GM19043 (cell line): ENCODE results near the gene STH.

ENCODE experiments used
- ATAC-seq: cut with Tn5 transposase; IDR thresholded peaks from one replicate; pipeline ENCODE4 v1.9.1; 2021; ENCODE audit warnings: low read depth; ENCODE audit not compliant: unreplicated experiment

The STH gene

DNA sequence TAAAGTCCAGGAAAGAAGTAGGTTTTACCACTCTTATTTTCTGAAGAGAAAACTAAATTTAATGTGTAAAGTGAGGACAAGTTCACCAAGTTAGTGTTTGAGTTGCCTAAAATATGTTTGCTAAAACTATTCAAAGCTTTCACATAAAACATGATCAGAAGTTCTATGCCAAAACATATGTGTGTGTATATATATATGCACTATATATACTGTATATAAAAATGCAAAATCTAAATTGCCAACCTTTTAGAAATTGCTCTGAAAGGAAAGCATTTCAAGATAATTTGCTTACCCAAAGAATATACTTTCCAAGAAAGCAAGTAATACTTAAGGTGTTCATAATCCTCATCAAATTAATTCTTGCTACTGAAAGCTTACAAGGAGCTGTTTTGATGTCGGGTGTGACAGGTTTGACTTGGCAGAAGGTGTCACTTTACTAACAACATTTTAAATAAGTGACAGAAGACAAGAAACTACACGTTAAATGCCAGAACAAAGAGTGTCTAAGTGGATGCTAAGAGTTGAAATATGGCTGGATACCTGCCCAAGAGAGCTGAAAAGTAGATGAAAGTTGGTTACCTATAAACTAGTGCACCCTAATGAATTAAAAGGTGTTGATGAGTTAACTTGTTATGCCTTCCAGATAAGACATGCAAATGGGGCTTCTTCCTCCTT is 32.3 kb upstream of the STH start:
- no peak for ATAC-seq

DNA sequence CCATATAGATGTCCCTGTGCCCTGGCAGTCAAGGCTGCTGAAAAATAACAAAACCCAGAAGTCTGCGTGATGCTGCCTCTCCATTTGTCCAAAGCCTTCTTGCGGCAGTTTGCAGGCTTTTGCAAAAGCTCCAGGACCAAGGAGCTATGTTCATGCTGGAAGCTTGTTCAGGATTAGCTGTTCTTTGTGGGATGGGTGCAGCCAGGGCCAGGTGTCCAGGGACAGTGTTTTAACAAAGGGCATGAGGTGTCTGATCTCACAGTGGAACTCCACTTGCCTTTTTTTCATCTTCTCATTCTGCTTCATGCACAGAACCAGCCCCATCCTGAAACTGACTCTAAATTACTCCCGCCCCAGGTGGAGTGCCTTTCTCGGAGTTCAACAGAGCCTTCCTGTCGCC is 31.7 kb upstream of the STH start:
- no peak for ATAC-seq

DNA sequence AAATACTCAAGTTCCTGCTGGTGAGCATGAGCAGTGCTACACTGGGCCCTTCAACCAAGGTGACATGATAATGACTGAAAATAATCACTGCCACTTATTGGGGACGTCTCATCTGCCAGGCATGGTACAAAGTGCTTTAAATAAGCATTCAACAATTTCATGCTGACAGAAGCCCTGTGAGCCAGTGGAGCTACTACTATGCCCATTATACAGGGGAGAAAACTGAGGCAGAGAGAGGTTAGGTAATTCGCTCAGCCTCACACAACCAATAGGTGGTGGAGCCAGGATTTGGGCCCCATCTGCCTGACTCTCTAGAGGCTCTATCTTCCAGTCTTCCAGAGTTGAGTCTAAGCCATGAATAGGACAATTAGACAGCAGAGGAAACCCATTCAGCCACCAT is 30.3 kb upstream of the STH start:
- ATAC-seq, result no peak

DNA sequence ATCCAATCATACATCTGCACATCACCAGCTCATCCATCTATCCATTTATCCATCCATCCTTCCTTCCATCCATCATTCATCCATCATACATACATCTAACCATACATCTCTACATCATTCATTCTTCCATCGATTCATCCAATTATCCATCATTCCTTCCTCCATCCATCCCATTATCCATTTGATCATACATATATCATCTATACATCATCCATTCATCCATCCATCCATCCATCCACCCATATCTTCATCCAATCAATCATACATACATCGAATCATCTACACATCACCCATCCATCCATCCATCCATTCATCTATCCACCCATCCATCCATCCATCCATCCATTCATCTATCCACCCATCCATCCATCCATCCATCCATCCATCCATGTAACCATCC is 29.3 kb upstream of the STH start:
- no peak for ATAC-seq

DNA sequence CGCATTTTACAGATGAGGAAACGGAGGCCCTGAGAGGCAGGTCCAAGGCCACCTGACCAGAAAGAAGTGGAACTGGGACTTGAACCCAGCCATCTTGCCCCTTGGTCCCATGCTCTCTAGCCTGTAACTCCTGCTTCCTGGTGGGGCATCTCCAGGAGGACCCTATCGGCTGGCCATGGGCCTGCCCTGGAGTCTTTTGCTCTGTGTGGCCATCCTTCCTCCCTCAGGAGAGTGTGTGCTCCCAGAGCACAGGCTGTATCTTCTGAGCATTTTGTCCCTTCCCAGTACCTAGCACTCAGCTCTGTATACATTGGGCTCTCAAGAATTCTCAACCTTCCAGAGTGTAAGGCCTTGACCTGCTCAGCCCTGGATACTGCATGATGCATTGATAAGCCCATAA is 28.4 kb upstream of the STH start:
- ATAC-seq, result no peak

DNA sequence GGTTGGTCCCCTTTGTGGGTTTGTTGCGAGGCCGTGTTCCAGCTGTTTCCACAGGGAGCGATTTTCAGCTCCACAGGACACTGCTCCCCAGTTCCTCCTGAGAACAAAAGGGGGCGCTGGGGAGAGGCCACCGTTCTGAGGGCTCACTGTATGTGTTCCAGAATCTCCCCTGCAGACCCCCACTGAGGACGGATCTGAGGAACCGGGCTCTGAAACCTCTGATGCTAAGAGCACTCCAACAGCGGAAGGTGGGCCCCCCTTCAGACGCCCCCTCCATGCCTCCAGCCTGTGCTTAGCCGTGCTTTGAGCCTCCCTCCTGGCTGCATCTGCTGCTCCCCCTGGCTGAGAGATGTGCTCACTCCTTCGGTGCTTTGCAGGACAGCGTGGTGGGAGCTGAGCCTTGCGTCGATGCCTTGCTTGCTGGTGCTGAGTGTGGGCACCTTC is 27.3 kb upstream of the STH start:
- ATAC-seq, result no peak

DNA sequence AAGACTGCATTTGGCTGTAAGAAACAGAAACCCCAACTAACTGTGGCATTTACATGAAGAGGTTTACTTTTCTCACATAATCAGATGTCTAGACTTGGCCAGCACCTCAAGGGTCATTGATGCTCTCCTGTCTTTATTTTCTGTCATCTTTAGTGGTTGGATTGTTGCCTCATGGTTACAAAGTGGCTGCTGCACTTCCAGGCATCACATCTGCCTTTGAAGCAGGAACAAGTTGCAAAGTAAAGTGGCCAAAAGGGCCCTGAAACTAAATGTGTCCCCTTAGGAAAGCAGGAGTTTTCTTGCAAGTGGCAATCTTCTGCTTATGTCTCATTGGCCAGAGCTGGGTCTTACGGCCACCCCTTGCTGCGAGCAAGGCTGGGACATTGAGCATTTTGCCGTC is 26.5 kb upstream of the STH start:
- no peak for ATAC-seq

DNA sequence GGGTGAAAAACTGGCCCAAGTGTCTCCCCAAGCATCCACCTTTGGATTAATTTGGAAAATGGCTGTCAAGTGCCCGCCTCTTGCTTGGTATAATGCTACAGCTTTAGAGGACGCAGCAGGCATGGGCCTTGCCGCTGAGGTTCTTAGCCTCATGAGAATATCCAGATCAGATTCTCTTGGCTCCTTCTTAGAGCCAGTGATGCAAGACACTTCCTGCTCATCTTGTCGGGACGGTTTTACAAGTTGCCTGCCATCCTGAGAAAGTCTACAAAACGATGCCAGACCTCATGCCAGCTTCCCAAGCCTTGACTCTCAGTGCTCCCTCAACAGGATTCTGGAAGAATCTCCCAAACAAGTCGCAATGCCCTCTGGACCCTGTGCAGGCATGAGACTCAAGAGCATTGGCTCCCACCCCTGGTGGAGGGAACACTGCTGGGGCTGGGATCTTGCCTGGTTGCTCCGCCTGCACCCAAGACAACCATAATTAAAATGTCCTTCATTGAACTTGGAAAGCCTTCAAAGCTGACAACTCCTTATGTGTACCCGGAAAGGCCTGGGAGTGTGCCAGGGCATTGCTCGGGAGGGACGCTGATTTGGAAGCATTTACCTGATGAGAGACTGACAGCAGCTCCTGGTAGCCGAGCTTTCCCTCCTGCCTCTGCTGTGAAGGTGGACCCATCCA is 25.8 kb upstream of the STH start:
- ATAC-seq, result no peak

DNA sequence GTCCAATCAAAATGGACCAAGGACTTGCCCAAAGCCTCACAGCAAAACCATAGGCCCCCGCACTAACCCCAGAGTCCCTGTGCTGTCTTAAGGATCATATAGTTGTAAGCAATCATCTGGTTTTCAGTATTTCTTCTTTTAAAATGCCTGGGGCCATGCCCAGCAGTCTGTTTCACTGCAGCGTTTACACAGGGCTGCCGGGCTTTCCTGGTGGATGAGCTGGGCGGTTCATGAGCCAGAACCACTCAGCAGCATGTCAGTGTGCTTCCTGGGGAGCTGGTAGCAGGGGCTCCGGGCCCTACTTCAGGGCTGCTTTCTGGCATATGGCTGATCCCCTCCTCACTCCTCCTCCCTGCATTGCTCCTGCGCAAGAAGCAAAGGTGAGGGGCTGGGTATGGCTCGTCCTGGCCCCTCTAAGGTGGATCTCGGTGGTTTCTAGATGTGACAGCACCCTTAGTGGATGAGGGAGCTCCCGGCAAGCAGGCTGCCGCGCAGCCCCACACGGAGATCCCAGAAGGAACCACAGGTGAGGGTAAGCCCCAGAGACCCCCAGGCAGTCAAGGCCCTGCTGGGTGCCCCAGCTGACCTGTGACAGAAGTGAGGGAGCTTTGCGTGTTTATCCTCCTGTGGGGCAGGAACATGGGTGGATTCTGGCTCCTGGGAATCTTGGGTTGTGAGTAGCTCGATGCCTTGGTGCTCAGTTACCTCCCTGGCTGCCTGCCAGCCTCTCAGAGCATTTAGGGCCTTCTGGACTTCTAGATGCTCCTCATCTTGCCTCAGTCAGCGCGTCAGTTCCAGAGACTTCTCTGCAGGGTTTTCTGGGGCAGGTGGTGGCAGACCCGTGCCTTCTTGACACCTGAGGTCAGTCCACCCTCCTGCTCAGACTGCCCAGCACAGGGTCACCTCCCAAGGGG is 24.8 kb upstream of the STH start:
- ATAC-seq, result no peak

DNA sequence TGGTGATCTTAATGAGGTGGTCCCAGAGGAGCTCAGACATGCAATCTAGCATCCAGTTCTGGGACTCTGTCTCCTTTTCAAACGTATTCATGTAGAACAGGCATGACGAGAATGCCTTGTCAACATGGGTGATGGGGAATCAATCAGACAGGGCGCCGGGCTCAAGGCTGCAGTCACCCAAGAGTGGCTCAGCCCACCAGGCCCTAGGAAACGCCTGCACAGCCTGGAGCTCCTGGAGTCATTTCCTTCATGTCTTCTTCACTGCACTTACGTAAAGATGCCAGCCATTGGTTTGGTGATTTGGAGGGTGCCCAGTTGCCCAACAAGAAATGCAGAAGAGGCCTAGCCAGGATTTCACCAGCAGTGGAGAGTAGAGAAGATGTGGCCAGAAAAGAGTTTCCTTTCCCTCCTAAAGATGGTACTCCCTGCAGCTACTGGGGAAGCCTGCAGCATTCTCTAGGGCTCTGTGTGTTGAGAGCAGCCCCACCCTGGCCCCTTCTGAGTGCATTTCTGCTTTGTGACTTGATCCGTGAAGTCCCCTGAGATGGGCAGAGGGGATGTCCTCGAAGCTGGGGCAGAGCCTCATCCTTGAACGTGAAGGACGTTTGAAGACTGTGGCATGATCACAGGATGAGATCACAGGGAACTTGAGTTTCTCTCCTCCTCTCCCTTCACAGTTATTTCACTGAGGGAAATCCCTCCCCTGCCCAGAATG is 24.0 kb upstream of the STH start:
- ATAC-seq, result no peak

DNA sequence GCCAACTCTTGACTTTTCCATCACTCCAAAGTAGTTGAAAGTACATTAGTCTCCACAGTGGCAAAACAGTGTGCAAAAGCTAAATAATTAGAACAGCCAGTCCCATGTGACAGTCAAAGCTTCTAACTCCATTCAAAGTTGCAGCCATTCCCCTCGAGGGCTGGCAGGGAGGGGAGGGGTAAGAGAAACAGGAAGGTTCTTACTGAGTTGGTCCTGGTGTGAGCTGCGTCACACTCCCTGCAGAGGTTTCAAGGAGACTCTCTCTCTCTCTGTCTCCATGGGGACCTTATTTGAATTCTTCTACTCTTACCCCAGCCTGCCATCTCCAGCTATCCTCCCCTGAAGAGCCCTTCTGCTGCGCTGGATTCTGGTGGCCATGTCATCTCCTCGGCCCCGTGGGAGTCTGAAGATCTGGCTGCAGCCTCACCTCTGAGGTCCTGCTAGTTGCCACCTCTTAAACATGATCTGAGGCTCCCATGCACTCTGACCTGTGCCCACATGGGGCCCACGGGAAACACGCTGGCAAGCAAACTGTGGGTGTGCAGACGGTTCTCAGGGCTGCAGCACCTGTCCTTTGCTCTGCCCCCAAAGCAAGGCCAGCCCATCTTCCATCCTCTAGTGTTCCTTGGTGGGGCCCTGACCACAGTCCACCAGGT is 23.3 kb upstream of the STH start:
- no peak for ATAC-seq

DNA sequence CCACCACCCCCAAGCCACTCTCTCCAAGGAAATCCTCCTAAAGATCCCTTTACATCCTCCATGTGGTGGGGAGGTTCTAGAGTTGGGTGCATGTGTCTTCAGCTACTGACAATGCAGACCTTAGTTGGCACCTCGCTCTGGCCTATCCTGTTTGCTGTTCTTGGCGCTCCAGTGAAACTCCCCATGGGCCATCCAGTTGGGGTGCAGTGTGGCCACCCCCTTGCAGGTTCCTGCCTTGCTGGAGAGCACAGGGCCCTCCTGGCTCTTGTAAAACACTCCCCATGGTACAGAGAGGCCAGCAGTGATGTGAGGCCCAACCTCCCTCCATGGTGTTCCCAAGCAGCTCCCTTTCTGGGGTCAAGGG is 22.7 kb upstream of the STH start:
- ATAC-seq, result no peak

DNA sequence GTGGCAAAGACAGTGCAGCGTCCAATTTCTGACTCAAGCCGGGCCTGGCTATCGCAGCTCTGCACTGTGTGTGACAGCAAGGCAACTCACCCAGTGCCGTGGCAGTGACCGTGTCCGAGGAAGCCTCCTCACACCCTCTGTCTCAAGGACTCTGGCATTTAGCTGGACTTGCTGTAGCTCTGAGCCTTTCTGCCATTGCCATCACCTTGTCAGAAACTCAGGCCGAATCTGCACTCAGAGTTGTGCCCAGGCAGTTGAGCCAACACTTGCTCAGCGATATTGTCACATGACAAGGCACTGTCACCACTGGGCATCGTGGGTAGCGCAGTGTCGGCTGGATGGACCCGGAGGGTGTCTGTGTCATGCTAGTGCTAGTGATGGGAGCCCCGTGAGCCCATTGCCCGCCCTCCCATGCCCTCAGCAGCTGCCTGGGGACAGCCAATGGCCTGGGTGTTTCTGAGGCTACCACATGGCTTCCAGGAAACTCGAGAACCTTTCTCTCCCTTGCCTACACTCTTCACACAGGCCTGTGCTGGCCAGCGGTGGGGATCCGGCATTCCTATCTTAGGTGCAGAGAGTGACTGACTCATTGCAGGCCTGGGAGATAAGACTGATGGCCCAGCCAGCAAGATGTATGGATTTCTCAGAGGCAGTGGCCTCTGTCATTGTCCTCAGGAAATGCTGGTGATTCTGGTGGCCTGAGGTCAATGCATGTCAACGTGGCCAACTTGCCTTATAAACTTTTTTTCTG is 22.1 kb upstream of the STH start:
- no peak for ATAC-seq

DNA sequence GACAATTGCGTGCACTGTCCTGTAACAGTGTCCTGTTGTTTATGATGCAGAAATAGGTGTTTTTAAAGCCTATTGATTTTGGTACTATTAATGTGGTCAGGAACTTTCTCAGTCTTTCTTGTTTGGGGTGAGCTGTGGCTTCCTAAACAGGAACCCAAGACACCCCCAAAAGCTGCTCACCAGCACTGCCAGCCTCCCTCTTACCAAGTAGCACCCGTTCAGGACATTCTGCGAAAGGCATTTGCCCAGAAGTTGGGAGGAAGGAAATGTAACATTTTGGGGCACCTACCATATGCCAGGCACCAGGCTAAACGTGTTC is 21.6 kb upstream of the STH start:
- ATAC-seq, result no peak

DNA sequence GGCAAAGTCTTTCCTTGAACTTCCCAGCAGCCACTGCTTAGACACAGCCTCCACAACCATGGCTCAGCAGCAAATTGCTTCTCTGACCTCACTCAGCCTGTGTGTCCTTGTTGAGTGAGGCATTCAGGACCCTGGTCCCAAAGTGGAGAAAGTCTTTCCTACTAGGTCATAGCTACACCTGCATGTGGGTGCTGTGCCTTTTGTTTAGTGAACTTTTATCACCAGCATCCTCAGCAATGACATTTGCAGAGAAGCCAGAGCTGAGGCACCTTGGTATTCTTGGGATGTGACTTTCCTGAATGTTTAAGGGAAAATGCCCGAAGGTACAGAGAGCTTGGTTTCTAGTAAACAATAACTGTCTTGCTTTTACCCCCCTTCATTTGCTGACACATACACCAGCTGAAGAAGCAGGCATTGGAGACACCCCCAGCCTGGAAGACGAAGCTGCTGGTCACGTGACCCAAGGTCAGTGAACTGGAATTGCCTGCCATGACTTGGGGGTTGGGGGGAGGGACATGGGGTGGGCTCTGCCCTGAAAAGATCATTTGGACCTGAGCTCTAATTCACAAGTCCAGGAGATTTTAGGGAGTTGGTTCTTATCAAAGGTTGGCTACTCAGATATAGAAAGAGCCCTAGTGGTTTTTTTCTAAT is 20.9 kb upstream of the STH start:
- ATAC-seq, result no peak

DNA sequence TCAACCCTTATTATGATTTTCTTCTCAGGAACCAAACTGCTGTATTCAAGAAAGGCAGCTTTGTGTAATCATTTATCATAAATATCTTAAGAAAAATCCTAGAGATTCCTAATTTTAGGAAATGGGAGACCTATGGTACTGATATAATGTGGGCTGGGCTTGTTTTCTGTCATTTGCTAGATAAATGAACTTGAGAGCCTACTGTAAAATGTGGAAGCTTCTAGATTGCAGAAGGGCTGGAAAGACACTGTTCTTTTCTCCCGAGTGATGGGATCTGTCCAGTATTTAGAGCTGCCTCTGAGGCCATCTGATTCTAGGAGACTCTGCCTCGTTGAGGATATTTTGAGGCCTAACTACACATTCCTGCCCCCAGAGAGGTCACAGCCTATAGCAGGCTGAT is 19.9 kb upstream of the STH start:
- no peak for ATAC-seq

DNA sequence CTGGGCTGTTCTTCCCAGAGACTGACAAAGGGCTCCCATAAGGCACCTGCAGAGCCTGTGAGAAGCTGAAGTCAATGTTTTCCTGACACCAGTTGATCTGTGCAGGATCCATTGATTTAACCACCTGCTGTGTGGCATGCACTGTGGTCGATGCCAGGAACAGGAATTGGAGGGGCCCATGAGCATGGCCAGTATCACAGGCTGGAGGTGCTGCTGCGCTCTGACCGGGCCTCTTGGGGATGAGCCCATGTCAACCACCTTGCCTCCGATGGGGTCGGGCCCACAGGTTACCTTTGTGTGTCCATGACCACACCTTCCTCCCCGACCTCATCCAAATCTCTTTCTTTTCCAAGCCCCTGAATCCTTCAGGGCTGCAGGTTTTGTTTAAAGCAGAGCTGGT is 18.2 kb upstream of the STH start:
- ATAC-seq, result no peak

DNA sequence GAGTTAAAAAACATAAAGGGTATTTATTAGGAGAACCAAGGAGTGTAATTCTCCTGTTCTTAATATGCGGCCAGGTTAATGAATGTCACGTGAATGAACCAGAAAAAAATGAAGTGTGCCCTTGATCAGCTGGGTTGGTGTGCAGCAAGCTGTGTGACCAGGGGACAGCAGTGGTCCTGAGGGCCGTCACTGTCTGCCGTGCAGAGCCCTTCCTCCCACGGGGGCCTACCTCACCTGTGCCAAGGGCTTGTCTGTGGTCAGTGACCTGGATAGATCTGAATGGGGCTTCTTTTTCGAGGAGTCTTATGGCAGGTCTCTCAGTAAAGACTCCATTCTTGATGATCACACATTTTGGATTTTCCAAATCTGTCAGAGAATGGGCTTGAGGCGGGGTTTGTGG is 17.7 kb upstream of the STH start:
- no peak for ATAC-seq

DNA sequence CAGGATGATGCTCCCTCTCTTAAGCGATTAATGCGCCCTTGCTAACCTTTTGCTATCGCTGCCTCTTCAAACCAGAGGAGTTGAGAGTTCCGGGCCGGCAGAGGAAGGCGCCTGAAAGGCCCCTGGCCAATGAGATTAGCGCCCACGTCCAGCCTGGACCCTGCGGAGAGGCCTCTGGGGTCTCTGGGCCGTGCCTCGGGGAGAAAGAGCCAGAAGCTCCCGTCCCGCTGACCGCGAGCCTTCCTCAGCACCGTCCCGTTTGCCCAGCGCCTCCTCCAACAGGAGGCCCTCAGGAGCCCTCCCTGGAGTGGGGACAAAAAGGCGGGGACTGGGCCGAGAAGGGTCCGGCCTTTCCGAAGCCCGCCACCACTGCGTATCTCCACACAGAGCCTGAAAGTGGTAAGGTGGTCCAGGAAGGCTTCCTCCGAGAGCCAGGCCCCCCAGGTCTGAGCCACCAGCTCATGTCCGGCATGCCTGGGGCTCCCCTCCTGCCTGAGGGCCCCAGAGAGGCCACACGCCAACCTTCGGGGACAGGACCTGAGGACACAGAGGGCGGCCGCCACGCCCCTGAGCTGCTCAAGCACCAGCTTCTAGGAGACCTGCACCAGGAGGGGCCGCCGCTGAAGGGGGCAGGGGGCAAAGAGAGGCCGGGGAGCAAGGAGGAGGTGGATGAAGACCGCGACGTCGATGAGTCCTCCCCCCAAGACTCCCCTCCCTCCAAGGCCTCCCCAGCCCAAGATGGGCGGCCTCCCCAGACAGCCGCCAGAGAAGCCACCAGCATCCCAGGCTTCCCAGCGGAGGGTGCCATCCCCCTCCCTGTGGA is 16.0 kb upstream of the STH start:
- ATAC-seq, result no peak
